ENCODE measurements around the gene CLCN6. TPM values are rescaled to one million over a fixed set of nuclear protein-coding genes. Genes with fewer than 3 reads are reported as not detected.

CLCN6 gene
- polyA plus RNA-seq, 1 donor from 2014 or later = 12.5 TPM

- Histone ChIP-seq H3K4me3 (ENCODE audit: low read length) (no peak overlapping the region), H3K9me3 (ENCODE audit: low read length) (no peaks in the 10 kb centered on the region), H3F3A (ENCODE audit: insufficient read depth, low read length, poor library complexity, severe bottlenecking) (no peaks in the 10 kb centered on the region), H3K27ac (ENCODE audit: low read length) (no peak overlapping the region), H2AFZ (ENCODE audit: low read depth, low read length) (no peak overlapping the region), H3K9ac (ENCODE audit: low read length) (no peak overlapping the region), H3K79me2 (replicated peaks; ENCODE audit: insufficient read depth, low read length) (no peaks in the 10 kb centered on the region), H3K27me3 (ENCODE audit: insufficient read depth, low read depth, low read length) (no peaks in the 10 kb centered on the region), H3K9me2 (ENCODE audit: insufficient read depth, low read length) (no peaks in the 10 kb centered on the region), H3K36me3 (ENCODE audit: insufficient read depth, low read length) (no peaks in the 10 kb centered on the region), H3K4me2 (ENCODE audit: low read length) (no peak overlapping the region), H4K20me1 (ENCODE audit: insufficient read depth) (no peaks in the 10 kb centered on the region)
- TF ChIP-seq MXI1 (conservative IDR thresholded peaks at IDR 0.05; ENCODE audit: poor library complexity, severe bottlenecking) = no peak
- no peak for TF ChIP-seq CTCF (IDR thresholded peaks at IDR 0.05; ENCODE audit: poor library complexity, severe bottlenecking)
- no peak for TF ChIP-seq POLR2AphosphoS5 (IDR thresholded peaks at IDR 0.05)
- no peak for TF ChIP-seq TAF1 (IDR thresholded peaks at IDR 0.05; ENCODE audit: low read depth)
- TF ChIP-seq REST (IDR thresholded peaks at IDR 0.05; ENCODE audit: borderline replicate concordance) = no peak
- no peak for TF ChIP-seq EZH2 (IDR thresholded peaks at IDR 0.05; ENCODE audit: borderline replicate concordance, insufficient read depth, low read length, poor library complexity, severe bottlenecking)
- TF ChIP-seq EP300 (conservative IDR thresholded peaks at IDR 0.05; ENCODE audit: poor library complexity, severe bottlenecking) = no peak
- TF ChIP-seq SMC3 (conservative IDR thresholded peaks at IDR 0.05; ENCODE audit: poor library complexity) = no peak
- TF ChIP-seq RAD21 (conservative IDR thresholded peaks at IDR 0.05) = no peak
These were observed 77.0 kb downstream of the CLCN6 start for GRCh38 chr1:11882814-11883538.

GRCh38 chr1:11885916-11886315 is 79.9 kb downstream of the CLCN6 start:
- no peaks in the 10 kb centered on the region for H3K79me2 ChIP-seq (replicated peaks; ENCODE audit: insufficient read depth, low read length)
- no peaks in the 10 kb centered on the region for H4K20me1 ChIP-seq (ENCODE audit: insufficient read depth)
- no peak overlapping the region for H3K4me3 ChIP-seq (ENCODE audit: low read length)
- H3K27ac ChIP-seq (ENCODE audit: low read length) = no peak overlapping the region
- no peak overlapping the region for H2AFZ ChIP-seq (ENCODE audit: low read depth, low read length)
- no peaks in the 10 kb centered on the region for H3K27me3 ChIP-seq (ENCODE audit: insufficient read depth, low read depth, low read length)
- no peaks in the 10 kb centered on the region for H3K9me3 ChIP-seq (ENCODE audit: low read length)
- H3K36me3 ChIP-seq (ENCODE audit: insufficient read depth, low read length) = no peaks in the 10 kb centered on the region
- no peak overlapping the region for H3K4me2 ChIP-seq (ENCODE audit: low read length)
- no peaks in the 10 kb centered on the region for H3F3A ChIP-seq (ENCODE audit: insufficient read depth, low read length, poor library complexity, severe bottlenecking)
- H3K9me2 ChIP-seq (ENCODE audit: insufficient read depth, low read length) = no peaks in the 10 kb centered on the region
- TF ChIP-seq EZH2 (IDR thresholded peaks at IDR 0.05; ENCODE audit: borderline replicate concordance, insufficient read depth, low read length, poor library complexity, severe bottlenecking) = no peak
- no peak for TF ChIP-seq SMC3 (conservative IDR thresholded peaks at IDR 0.05; ENCODE audit: poor library complexity)
- TF ChIP-seq CTCF (IDR thresholded peaks at IDR 0.05; ENCODE audit: poor library complexity, severe bottlenecking) = no peak
- no peak for TF ChIP-seq REST (IDR thresholded peaks at IDR 0.05; ENCODE audit: borderline replicate concordance)
- TF ChIP-seq POLR2AphosphoS5 (IDR thresholded peaks at IDR 0.05) = no peak
- no peak for TF ChIP-seq TAF1 (IDR thresholded peaks at IDR 0.05; ENCODE audit: low read depth)
- TF ChIP-seq EP300 (conservative IDR thresholded peaks at IDR 0.05; ENCODE audit: poor library complexity, severe bottlenecking) = no peak
- H3K9ac ChIP-seq (ENCODE audit: low read length) = no peak overlapping the region
